Heart right ventricle (tissue), 16 donors: ENCODE measurements around the gene FKBP2. TPM values are rescaled to one million over a fixed set of nuclear protein-coding genes. Genes with fewer than 3 reads are reported as not detected.
A peak's percentile ranks its signal among the peaks of the same experiment; 100 is the strongest.

Source experiments
- ATAC-seq, 8 donors: fragments of 200-7000 bp; cut with Tn5 transposase; one replicate each; pipeline ENCODE4 v1.9.1; 2020; ENCODE audit warnings: mild to moderate bottlenecking in 8 of 8, moderate library complexity in 8 of 8, moderate number of reproducible peaks in 1 of 8
- DNase-seq, 2 donors: peaks; one replicate each; pipeline ENCODE4 v3.0.0-alpha.2; 2020
- H3K27ac ChIP-seq, 10 donors: fragments of 200-600 bp; sonication (generic) in 2 of 10; one replicate each; pipeline versions ENCODE4 v1.5.0 to v1.8.0; 2020 to 2022; ENCODE audit warnings: mild to moderate bottlenecking in 3 of 10
- H3K27me3 ChIP-seq, 7 donors: fragments of 200-600 bp; one replicate each; pipeline ENCODE4 v1.8.0; 2021 to 2022; ENCODE audit warnings: mild to moderate bottlenecking in 2 of 7
- H3K36me3 ChIP-seq, 9 donors: fragments of 200-600 bp; sonication (generic) in 1 of 9; one replicate each; pipeline versions ENCODE4 v1.5.0 to v1.8.0; 2020 to 2022; ENCODE audit warnings: mild to moderate bottlenecking in 2 of 9
- H3K4me1 ChIP-seq, 9 donors: fragments of 200-600 bp; sonication (generic) in 1 of 9; one replicate each; pipeline versions ENCODE4 v1.5.0 to v1.8.0; 2020 to 2022; ENCODE audit warnings: mild to moderate bottlenecking in 4 of 9
- H3K4me3 ChIP-seq, 10 donors: fragments of 200-600 bp; sonication (generic) in 2 of 10; one replicate each; pipeline versions ENCODE4 v1.5.0 to v1.8.0; 2020 to 2022; ENCODE audit warnings: mild to moderate bottlenecking in 7 of 10, moderate library complexity in 2 of 10
- H3K9me3 ChIP-seq, 11 donors: fragments of 200-600 bp in 10 of 11; sonication (generic) in 2 of 11; one replicate each; pipeline versions ENCODE4 v1.5.0 to v1.8.0; 2013 to 2022; ENCODE audit warnings: mild to moderate bottlenecking in 2 of 11, control low read depth in 1 of 11, moderate library complexity in 1 of 11
- WGBS, 2 donors: extraction: QIAGEN DNeasy Blood & Tissue Kit; methylation state at CpG; one replicate each; pipeline ENCODE4 v1.1.7; 2013; ENCODE audit warnings: inconsistent platforms in 1 of 2; 5-methylcytosine and 5-hydroxymethylcytosine counted together
- intact Hi-C, 10 donors: fragments of 100-400 bp; cut with DNase I; formaldehyde crosslinking; loops; one replicate each; pipeline versions ENCODE4 v1.11.1 to v1.14.2; 2022
- polyA plus RNA-seq, 2 donors: library from polyadenylated mRNA; stranded (reverse); fragments of 200-250 nt; gene quantifications; one replicate each; pipeline ENCODE4 v1.2.3, GENCODE V29; 2013
- total RNA-seq, 10 donors: library from RNA; stranded (reverse); fragmentation: NEBNext Ultra II Directional in 3 of 10; extraction: Animal tissue kit (Norgen Biotek cat#: 25700) in 3 of 10; gene quantifications; one replicate each; pipeline versions ENCODE4 v1.2.1 to v1.2.4, GENCODE V29; 2021 to 2023
- TF ChIP-seq, protein P1 (sequence below), 9 donors: fragments of 200-600 bp; sonication (generic) in 2 of 9; IDR thresholded peaks; one replicate each; pipeline versions ENCODE4 v1.5.0 to v1.8.0; 2021 to 2022; ENCODE audit warnings: antibody characterized with exemption in 9 of 9, mild to moderate bottlenecking in 5 of 9, moderate library complexity in 1 of 9
- donor health status: Arrhythmogenic right ventricular cardiomyopathy.
- donor health status: ischemic (EF 13 %, LVEDD 7.1; RV severe dilation, severe dysfunction).
- donor health status: healthy with polysubstance abuse.
- donor health status: DM: no; HTN: yes; CAD: no.
- donor health status: DM: no; HTN: no; CAD: no.
- donor health status: ischemic (EF 25% LVEDD 6.9; RV normal size, moderate dysfunction).
- donor health status: ischemic (EF 25% LVEDD 5.7; RV mildly dilated, moderate dysfunction).
- donor health status: healthy.
- donor health status: DM: yes; HTN: yes; CAD: no.
- donor health status: Ischemic cardiomyopathy.
- donor health status: ischemic (EF 35%, LVEDD 5.7; RV mildly dilated, moderate dysfunction).
- donor health status: nonischemic (EF 11% LVEDD 7.7; RV severe dilation, severe dysfunction).
- donor health status: DM: yes; HTN: yes; CAD: no.
- donor health status: PGD.
- donor health status: ischemic (EF 29% LVEDD 5.4; RV normal size, mild dysfunction).
- donor health status: nonischemic (EF 23%, LVEDD 6.1; RV moderate dilation, normal function).

FKBP2 gene
- total and polyA plus RNA-seq, 12 donors: 40.2 to 404 (median 49.4) TPM

DNA sequence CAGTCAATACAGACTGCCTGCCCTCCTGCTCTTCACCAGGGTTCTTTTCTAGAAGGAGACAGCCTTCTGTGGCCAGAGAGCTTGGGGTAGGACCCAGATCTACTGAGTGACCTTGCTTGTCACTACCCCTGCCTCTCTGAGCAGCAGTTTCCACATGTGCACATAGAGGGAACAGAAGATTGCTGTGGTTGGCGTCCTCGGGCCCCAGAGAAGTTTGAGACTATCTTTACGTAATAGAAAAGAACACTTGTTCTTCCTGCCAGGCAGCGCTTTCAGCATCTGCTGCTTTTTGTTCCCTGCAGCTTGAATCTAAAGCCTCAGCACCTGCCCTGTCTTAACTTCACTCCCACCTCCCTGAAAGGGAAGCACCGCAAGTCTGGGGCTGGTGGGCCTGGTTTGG is 1.9 kb upstream of the FKBP2 start:
- intact Hi-C loops: no loop called here

DNA sequence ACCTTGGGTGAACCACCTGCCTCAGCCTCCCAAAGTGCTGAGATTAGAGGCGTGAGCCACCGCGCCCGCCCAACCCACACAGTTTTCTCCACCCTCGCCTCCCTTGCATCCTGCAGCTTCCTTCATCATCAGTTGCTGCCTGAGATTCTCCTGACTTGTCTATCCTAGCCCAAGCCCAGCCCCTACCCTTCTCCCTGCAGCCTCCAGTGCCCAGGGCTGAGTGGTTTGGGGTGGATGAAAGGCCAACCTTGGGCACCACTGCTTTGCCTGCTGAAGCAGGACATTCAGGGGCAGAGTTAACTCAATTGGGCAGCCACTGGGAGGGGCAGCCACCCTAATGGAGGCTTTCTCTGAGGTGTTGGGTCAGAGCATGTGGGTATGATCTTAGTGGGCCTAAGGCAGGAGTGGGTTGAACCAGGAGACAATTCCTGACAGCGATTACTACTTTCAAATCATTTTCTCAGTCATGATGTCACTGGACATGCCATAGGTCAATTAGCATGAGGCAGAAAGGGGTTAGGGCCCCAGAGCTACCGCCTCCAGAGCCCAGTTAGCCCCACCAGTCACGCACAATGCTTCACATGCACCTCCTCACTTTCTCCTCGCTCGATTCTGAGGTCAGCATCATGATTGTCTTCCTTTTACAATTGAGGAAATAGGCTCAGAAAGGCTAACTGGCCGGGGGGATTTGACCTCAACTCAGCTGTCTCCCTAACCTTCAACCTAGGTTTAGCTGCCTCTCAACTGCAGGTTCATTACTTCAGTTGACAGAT is 1.0 kb upstream of the FKBP2 start:
- peaks cover 13 to 68% (median 35%) of the 10 kb centered on the region in 9 donors for H3K4me1 ChIP-seq
- DNase-seq: no peak
- WGBS, 2 donors: 85 to 87% methylated on average over 11 of the region's 11 CpGs
- H3K27me3 ChIP-seq: no peaks in the 10 kb centered on the region
- H3K9me3 ChIP-seq: no peaks in the 10 kb centered on the region
- no peak for ATAC-seq
- intact Hi-C loops: loop anchor here in 1 of 10 donors (2.0 kb wide), 1 partner anchor 31 kb away; no protein-coding TSS in a partner anchor
- TF ChIP-seq, protein P1, sequence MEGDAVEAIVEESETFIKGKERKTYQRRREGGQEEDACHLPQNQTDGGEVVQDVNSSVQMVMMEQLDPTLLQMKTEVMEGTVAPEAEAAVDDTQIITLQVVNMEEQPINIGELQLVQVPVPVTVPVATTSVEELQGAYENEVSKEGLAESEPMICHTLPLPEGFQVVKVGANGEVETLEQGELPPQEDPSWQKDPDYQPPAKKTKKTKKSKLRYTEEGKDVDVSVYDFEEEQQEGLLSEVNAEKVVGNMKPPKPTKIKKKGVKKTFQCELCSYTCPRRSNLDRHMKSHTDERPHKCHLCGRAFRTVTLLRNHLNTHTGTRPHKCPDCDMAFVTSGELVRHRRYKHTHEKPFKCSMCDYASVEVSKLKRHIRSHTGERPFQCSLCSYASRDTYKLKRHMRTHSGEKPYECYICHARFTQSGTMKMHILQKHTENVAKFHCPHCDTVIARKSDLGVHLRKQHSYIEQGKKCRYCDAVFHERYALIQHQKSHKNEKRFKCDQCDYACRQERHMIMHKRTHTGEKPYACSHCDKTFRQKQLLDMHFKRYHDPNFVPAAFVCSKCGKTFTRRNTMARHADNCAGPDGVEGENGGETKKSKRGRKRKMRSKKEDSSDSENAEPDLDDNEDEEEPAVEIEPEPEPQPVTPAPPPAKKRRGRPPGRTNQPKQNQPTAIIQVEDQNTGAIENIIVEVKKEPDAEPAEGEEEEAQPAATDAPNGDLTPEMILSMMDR (IDR thresholded peaks at IDR 0.05): no peak
- H3K4me3 ChIP-seq: peak overlapping the region; percentile 33 to 99 (median 88)
- H3K36me3 ChIP-seq: peaks cover 0 to 49% (median 14%) of the 10 kb centered on the region in 9 donors
- peak overlapping the region; percentile 90 to 100 (median 98) for H3K27ac ChIP-seq

More for the DNA sequence above, 1.9 kb upstream of the FKBP2 start:
- Histone ChIP-seq H3K4me3 (no peak overlapping the region), H3K9me3 (no peaks in the 10 kb centered on the region), H3K4me1 (peaks cover 13 to 67% (median 36%) of the 10 kb centered on the region in 9 donors), H3K36me3 (peaks cover 0 to 42% (median 10%) of the 10 kb centered on the region in 9 donors), H3K27me3 (no peaks in the 10 kb centered on the region), H3K27ac (peak overlapping the region in 7 of 10 donors; percentile 6 to 100 (median 98))
- DNase-seq (no peak), ATAC-seq (no peak)
- TF ChIP-seq, protein P1 (IDR thresholded peaks at IDR 0.05): no peak
- 81 to 91% methylated on average over 5 of the region's 5 CpGs for WGBS, 2 donors

DNA sequence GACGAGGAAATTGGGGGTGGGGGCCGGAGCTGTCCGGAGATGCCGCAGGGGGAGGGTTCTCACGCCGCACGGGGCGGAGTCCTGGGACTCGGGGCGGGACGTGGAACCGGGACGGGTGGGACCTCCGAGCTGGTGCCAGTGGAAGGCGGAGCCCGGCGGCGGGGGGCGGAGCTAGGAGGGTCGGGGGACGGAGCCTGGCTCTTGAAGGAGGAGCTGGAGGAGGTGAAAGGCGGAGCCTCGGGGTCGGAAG is 271 bp downstream of the FKBP2 start:
- peak; percentile 100 for DNase-seq
- Histone ChIP-seq H3K36me3 (peaks cover 0 to 48% (median 14%) of the 10 kb centered on the region in 9 donors), H3K9me3 (no peaks in the 10 kb centered on the region), H3K4me3 (peak overlapping the region; percentile 33 to 99 (median 88)), H3K27me3 (no peaks in the 10 kb centered on the region), H3K4me1 (peaks cover 15 to 66% (median 38%) of the 10 kb centered on the region in 9 donors), H3K27ac (peak overlapping the region; percentile 90 to 100 (median 98))
- TF ChIP-seq, protein P1 (IDR thresholded peaks at IDR 0.05): no peak
- WGBS, 2 donors: 0 to 1% methylated on average over 22 to 23 of the region's 24 CpGs
- intact Hi-C loops: loop anchor here in 3 of 10 donors (1.0 to 2.0 kb wide), 2 partner anchors 29 to 30 kb away; no protein-coding TSS in a partner anchor
- ATAC-seq: peak; percentile 82 to 94 (median 90)

DNA sequence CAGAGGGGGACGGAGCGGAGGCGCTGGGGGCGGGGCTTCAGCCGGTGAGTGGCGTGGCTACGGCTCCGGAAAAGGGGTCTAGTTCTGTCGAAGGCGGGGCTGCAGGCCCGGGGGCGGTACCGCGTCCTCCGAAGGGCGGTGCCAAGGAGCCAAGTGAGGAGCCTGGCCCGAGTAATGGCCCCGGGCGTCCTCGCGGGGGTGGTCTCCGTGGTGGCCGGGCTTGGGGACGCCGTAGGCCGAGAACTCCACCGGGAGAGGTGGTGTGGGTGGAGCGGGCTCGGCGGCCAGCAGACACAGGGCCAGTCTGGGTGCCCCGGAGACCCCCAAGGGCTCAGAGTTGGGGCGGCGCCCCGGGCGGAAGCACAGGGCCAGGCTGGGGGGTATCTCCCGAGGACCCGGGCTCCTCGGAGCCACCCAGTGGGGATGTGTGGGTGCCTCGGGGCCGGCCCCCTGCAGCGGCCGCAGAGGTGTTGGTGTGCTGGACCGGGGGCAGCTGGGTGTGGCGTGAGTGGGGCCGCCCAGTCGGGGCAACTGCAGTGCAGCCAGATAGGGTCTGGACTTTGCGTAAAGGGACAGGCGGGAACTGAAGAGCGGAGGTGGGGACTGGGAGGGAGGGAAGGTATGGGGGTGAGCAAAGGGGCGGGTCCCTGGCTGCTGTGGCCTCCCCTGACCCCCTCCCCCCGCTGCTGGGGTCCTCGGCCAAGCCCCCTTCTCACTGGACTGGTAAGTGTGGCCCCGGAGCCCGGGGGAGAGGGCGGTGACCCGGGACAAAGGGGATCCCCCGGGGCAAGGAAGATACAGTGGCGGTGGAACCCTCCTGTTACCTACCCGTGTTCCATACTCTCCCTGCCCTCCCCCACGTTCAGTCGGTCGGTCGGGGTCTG is 838 bp downstream of the FKBP2 start:
- Histone ChIP-seq H3K4me1 (peaks cover 15 to 66% (median 39%) of the 10 kb centered on the region in 9 donors), H3K27me3 (no peaks in the 10 kb centered on the region), H3K4me3 (peak overlapping the region; percentile 73 to 99 (median 88)), H3K27ac (peak overlapping the region; percentile 90 to 100 (median 98)), H3K36me3 (peaks cover 0 to 46% (median 14%) of the 10 kb centered on the region in 9 donors), H3K9me3 (no peaks in the 10 kb centered on the region)
- DNase-seq (peak; percentile 59 to 66), ATAC-seq (peak; percentile 3 to 41 (median 6))
- WGBS, 2 donors: 0 to 1% methylated on average over 63 of the region's 63 CpGs
- intact Hi-C loops: loop anchor here in 3 of 10 donors (1.0 to 2.0 kb wide), 2 partner anchors 29 kb away; no protein-coding TSS in a partner anchor
- TF ChIP-seq, protein P1 (IDR thresholded peaks at IDR 0.05): peak in 3 of 9 donors; percentile 7 to 20 (median 17)
